MM.1S (cell line): ENCODE data around the gene FGF12.

Experiments
- DNase-seq: peaks from one replicate; pipeline ENCODE4 v3.0.0-alpha.2; 2015
- H2AFZ ChIP-seq: fragments of 300-600 bp; sonication (generic); 2 replicates; pipeline ENCODE4 v1.6.0; 2016; ENCODE audit warnings: antibody characterized with exemption, low read length
- H3F3A ChIP-seq: fragments of 300-600 bp; sonication (generic); 2 replicates; pipeline ENCODE4 v1.6.1; 2016; ENCODE audit warnings: mild to moderate bottlenecking, antibody characterized with exemption, low read length, moderate library complexity, mixed read lengths; ENCODE audit not compliant: insufficient read depth
- H3K27ac ChIP-seq: fragments of 300-600 bp; sonication (generic); 2 replicates; pipeline ENCODE4 v1.5.1; 2016; ENCODE audit warnings: mild to moderate bottlenecking, low read length
- H3K27me3 ChIP-seq: fragments of 300-600 bp; sonication (generic); replicated peaks from 2 replicates; pipeline ENCODE4 v1.6.0; 2016; ENCODE audit warnings: low read length; ENCODE audit not compliant: insufficient read depth
- H3K36me3 ChIP-seq: fragments of 300-600 bp; sonication (generic); replicated peaks from 2 replicates; pipeline ENCODE4 v1.6.1; 2016; ENCODE audit warnings: mild to moderate bottlenecking, low read length, mixed read lengths; ENCODE audit not compliant: insufficient read depth
- H3K4me1 ChIP-seq: fragments of 300-600 bp; sonication (generic); 2 replicates; pipeline ENCODE4 v1.6.1; 2016; ENCODE audit warnings: low read length, mixed read lengths
- H3K4me2 ChIP-seq: fragments of 300-600 bp; sonication (generic); 2 replicates; pipeline ENCODE4 v1.6.0; 2016; ENCODE audit warnings: low read depth, low read length
- H3K4me3 ChIP-seq: fragments of 300-600 bp; sonication (generic); 2 replicates; pipeline ENCODE4 v1.5.1; 2016; ENCODE audit warnings: low read length, mixed read lengths
- H3K79me2 ChIP-seq: fragments of 300-600 bp; sonication (generic); 2 replicates; pipeline ENCODE4 v1.6.1; 2016; ENCODE audit warnings: mixed run types, low read length, mixed read lengths
- H3K9ac ChIP-seq: fragments of 300-600 bp; sonication (generic); 2 replicates; pipeline ENCODE4 v1.6.1; 2016; ENCODE audit warnings: low read length, mixed read lengths
- H3K9me2 ChIP-seq: fragments of 300-600 bp; sonication (generic); replicated peaks from 2 replicates; pipeline ENCODE4 v1.6.1; 2016; ENCODE audit warnings: mild to moderate bottlenecking, low read length, mixed read lengths; ENCODE audit not compliant: insufficient read depth
- H3K9me3 ChIP-seq: fragments of 300-600 bp; sonication (generic); replicated peaks from 2 replicates; pipeline ENCODE4 v1.6.1; 2016; ENCODE audit warnings: mild to moderate bottlenecking, low read length, mixed read lengths; ENCODE audit not compliant: insufficient read depth
- H4K20me1 ChIP-seq: fragments of 300-600 bp; sonication (generic); 2 replicates; pipeline ENCODE4 v1.6.1; 2016; ENCODE audit warnings: mild to moderate bottlenecking, low read length, moderate library complexity, mixed read lengths; ENCODE audit not compliant: insufficient read depth
- EZH2 ChIP-seq: fragments of 300-600 bp; sonication (generic); optimal IDR thresholded peaks from 2 replicates; pipeline ENCODE3; 2017; ENCODE audit warnings: low read depth, mild to moderate bottlenecking, antibody characterized with exemption, low read length, mixed read lengths
- EZH2phosphoT487 ChIP-seq: fragments of 300-600 bp; sonication (generic); IDR thresholded peaks from 2 replicates; pipeline ENCODE4 v1.6.1; 2018; ENCODE audit warnings: antibody characterized with exemption, low read length
- TF ChIP-seq, protein P1 (sequence below): fragments of 300-600 bp; sonication (generic); IDR thresholded peaks from 2 replicates; pipeline ENCODE4 v1.5.1; 2016; ENCODE audit warnings: antibody characterized with exemption, low read length, mixed read lengths

Gene FGF12

DNA sequence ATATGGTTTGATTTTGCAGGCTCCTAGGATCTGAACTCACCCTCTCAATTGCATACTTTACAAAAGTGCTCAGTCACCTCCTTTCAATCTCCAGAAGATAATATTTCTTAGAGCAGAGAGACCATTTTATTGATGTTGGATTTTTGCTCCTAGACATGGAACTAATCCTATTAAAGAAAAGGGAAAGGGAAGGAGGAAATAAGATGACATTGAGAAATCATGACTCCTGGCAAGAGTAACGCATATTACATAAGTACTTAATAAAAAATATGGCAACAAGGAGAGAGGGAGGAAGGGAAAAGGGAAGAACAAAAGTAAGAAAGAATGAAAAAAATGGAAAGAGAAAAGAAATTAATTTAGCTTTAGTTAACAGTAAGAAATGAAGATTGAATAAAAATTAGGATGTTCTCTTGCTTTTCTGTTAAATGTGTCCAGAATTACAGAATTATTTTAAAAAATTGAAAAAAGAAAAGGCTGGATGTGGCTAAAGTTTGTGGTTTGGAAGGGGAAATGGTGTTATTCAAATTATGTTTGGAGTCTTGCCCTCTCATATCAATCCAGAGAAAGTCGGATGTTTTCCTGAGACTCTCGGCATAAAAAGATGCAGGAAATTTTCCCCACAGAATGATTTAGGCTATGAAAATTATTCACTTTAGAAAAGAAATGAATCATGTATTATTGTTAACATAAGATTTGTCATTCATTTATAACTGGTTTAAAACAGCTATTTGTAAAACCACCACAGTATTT, 474.0 kb downstream of the FGF12 start:
- Histone ChIP-seq H3K36me3 (no peaks in the 10 kb centered on the region), H3K9ac (no peak overlapping the region), H3K27ac (no peak overlapping the region), H3F3A (no peaks in the 10 kb centered on the region), H2AFZ (no peak overlapping the region), H3K27me3 (no peaks in the 10 kb centered on the region), H3K4me3 (no peak overlapping the region), H3K9me3 (no peaks in the 10 kb centered on the region), H4K20me1 (no peaks in the 10 kb centered on the region), H3K9me2 (no peaks in the 10 kb centered on the region), H3K79me2 (no peaks in the 10 kb centered on the region), H3K4me2 (no peak overlapping the region), H3K4me1 (no peaks in the 10 kb centered on the region)
- TF ChIP-seq, protein P1, sequence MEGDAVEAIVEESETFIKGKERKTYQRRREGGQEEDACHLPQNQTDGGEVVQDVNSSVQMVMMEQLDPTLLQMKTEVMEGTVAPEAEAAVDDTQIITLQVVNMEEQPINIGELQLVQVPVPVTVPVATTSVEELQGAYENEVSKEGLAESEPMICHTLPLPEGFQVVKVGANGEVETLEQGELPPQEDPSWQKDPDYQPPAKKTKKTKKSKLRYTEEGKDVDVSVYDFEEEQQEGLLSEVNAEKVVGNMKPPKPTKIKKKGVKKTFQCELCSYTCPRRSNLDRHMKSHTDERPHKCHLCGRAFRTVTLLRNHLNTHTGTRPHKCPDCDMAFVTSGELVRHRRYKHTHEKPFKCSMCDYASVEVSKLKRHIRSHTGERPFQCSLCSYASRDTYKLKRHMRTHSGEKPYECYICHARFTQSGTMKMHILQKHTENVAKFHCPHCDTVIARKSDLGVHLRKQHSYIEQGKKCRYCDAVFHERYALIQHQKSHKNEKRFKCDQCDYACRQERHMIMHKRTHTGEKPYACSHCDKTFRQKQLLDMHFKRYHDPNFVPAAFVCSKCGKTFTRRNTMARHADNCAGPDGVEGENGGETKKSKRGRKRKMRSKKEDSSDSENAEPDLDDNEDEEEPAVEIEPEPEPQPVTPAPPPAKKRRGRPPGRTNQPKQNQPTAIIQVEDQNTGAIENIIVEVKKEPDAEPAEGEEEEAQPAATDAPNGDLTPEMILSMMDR: no peak
- TF ChIP-seq EZH2 (no peak), EZH2phosphoT487 (no peak)
- DNase-seq: no peak

DNA sequence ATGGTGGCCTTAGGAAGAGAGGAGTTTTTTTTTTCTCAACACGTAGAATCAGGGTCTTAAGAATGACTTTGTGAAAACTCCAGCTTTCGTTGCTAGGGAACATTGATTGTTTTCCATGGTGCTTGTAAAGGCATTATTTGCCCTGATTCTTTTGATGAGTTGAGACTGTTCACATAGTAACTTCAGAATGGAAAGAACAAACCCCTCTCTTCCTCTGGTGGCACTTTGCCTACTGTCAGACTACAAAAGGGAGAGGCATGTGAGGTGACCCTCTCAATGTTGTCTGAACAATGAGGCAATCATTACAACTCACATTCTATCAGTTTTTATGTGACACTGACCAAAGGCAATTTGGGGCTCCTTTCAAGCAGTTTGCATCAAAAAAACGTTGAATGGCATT, 477.8 kb downstream of the FGF12 start:
- no peaks in the 10 kb centered on the region for H3K36me3 ChIP-seq
- H3K9me3 ChIP-seq: no peaks in the 10 kb centered on the region
- DNase-seq: no peak
- no peak overlapping the region for H3K4me2 ChIP-seq
- no peaks in the 10 kb centered on the region for H3K27me3 ChIP-seq
- H3K9ac ChIP-seq: no peak overlapping the region
- H4K20me1 ChIP-seq: no peaks in the 10 kb centered on the region
- no peak overlapping the region for H2AFZ ChIP-seq
- no peaks in the 10 kb centered on the region for H3K9me2 ChIP-seq
- H3K4me1 ChIP-seq: no peaks in the 10 kb centered on the region
- no peaks in the 10 kb centered on the region for H3K79me2 ChIP-seq
- no peak for TF ChIP-seq EZH2
- TF ChIP-seq, protein P1: no peak
- TF ChIP-seq EZH2phosphoT487: no peak
- no peak overlapping the region for H3K27ac ChIP-seq
- H3F3A ChIP-seq: no peaks in the 10 kb centered on the region
- H3K4me3 ChIP-seq: no peak overlapping the region

DNA sequence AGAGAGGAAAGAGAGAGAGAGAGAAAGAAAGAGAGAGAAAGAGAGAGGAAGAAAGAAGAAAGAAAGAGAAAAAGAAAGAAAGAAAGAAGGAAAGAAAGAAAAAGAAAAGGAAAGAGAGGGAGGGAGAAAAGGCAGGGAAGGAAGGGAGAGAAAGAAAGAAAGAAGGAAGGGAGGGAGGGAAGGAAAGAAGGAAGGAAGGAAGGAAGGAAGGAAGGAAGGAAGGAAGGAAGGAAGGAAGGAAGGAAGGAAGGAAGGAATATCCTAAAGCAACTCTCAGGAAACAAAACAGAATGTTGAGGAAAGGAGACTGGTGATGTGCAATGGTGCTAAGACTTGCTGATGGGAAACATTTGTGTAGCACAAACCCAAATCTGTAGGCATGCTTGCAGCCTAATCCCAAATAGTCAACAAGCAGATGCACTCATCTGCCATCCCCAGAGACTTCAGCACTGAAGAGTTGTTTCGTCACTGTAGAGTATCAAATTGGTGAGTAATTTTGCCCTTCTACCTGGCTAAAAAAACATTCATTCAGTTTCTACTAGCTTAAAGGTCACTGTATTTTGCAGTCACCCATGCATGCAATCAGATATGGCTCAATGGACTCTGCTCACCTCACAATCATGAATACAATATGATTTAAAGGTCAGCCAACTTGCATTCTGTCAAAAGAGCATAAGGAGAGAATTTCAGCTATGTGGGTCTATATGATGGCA, 480.3 kb downstream of the FGF12 start:
- Histone ChIP-seq H2AFZ (no peak overlapping the region), H3K4me2 (no peak overlapping the region), H3K9me3 (no peaks in the 10 kb centered on the region), H3K27ac (no peak overlapping the region), H3K79me2 (no peaks in the 10 kb centered on the region), H3K9me2 (no peaks in the 10 kb centered on the region), H3K9ac (no peak overlapping the region), H3K27me3 (no peaks in the 10 kb centered on the region), H3F3A (no peaks in the 10 kb centered on the region), H3K4me3 (no peak overlapping the region), H3K36me3 (no peaks in the 10 kb centered on the region), H3K4me1 (no peaks in the 10 kb centered on the region), H4K20me1 (no peaks in the 10 kb centered on the region)
- TF ChIP-seq, protein P1: no peak
- no peak for TF ChIP-seq EZH2phosphoT487
- TF ChIP-seq EZH2: no peak
- no peak for DNase-seq
